Measurements from ENCODE around the gene TOP2A. TPM values are rescaled to one million over a fixed set of nuclear protein-coding genes. Genes with fewer than 3 reads are reported as not detected.
A peak's percentile ranks its signal among the peaks of the same experiment; 100 is the strongest.
"Not testable (repeated sequence)": the region's sequence is repeated elsewhere in the genome, so short reads cannot be mapped to it uniquely, and the experiment has no call there.

TOP2A gene
- total RNA-seq, 1 donor from 2014 or later, result 10.5 TPM

DNA sequence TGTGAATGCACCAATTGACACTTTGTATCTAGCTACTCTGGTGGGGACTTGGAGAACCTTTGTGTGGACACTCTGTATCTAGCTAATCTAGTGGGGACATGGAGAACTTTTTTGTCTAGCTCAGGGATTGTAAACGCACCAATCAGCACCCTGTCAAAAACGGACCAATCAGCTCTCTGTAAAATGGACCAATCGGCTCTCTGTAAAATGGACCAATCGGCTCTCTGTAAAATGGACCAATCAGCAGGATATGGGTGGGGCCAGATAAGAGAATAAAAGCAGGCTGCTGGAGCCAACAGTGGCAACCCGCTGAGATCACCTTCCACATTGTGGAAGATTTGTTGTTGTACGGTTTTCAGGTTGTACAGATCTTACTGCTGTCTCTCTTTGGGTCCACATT, 41.2 kb downstream of the TOP2A start:
- DNase-seq (ENCODE audit: low read depth in 2 of 2), result not testable (repeated sequence)

GRCh38 chr17:40375786-40376185, 41.9 kb downstream of the TOP2A start:
- not testable (repeated sequence) for DNase-seq (ENCODE audit: low read depth in 2 of 2)

- no peak for DNase-seq (ENCODE audit: low read depth in 2 of 2)
Observed at GRCh38 chr17:40374821-40375498, 42.7 kb downstream of the TOP2A start.

GRCh38 chr17:40373999-40374398, 43.7 kb downstream of the TOP2A start:
- DNase-seq (ENCODE audit: low read depth in 2 of 2), result no peak

DNA sequence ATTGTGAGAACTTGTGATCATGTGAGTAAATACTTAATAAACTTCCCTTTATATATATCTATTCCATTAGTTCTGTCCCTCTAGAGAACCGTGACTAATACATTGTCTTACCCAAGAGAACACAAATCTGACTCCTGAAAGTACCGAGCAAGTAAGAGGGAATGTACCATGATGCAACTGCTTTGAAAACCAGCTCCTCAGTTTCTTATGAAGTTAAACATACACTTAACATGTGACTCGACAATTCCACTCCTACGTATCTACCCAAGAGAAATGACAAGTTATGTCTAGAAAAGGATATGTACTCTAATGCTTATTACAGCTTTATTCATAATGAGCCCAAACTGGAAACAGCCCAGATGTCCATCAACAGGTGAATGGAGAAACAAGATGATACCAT, 44.4 kb downstream of the TOP2A start:
- no peak for DNase-seq (ENCODE audit: low read depth in 2 of 2)

DNA sequence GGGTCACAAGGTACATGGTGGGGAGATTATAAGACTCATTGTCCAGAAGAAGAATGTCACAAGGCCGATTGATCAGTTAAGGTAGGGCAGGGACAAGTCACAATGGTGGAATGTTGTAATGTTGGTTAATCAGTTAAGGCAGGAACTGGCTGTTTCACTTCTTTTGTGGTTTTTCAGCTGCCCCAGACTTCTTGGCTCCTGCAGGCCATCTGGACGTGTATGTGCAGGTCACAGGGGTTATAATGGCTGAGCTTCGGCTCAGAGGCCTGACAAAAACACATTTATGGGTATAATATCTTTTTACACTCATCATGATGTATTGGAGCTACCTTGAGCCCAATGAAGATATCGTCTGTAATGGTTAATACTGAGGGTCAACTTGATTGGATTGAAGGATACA, 45.1 kb downstream of the TOP2A start:
- not testable (repeated sequence) for DNase-seq (ENCODE audit: low read depth in 2 of 2)

DNA sequence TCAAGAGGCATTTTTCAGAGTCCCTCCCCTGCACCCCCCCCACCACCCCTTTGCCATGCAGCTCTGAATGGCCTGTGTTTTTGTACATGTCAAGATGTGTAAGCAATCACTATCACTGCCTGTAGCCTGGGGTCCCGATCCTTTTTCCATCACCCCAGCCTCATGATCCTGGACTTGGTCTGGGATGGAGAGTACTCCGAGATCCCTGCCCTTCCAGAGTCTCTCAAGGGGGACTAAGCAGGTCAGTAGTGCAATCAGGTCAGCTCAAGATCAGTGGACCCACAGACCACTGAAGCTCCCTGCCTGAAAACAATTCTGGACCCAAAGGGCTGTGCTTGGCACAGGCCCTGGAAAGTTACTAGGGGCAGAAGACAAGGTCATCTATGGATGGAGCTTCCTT, 45.7 kb downstream of the TOP2A start:
- DNase-seq (ENCODE audit: low read depth in 2 of 2), result no peak

- DNase-seq (ENCODE audit: low read depth in 2 of 2), result no peak
Observed at GRCh38 chr17:40371261-40371929, 46.3 kb downstream of the TOP2A start.

DNA sequence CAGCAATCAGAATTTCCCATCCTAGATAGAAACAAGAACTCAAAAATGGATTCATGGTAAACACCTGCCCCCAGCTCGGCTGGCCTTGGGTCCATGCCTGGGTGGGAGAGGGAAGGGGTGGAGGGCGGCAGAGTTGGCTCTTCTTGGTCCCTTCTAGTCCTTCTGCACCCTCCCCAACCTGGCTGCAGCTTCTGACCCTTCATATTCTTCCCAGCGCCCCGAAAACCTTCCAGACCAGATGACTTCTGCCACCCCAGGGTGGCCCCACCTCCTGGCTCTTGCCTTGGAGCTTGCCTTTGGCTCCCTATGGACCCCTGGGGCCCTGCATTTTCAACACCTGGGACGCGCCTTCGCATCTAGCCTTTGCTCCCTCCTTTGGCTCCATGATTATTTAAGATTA, 47.8 kb downstream of the TOP2A start:
- DNase-seq (ENCODE audit: low read depth in 2 of 2), result no peak

GRCh38 chr17:40367728-40368127, 50.0 kb downstream of the TOP2A start:
- DNase-seq (ENCODE audit: low read depth in 2 of 2), result not testable (repeated sequence)

DNA sequence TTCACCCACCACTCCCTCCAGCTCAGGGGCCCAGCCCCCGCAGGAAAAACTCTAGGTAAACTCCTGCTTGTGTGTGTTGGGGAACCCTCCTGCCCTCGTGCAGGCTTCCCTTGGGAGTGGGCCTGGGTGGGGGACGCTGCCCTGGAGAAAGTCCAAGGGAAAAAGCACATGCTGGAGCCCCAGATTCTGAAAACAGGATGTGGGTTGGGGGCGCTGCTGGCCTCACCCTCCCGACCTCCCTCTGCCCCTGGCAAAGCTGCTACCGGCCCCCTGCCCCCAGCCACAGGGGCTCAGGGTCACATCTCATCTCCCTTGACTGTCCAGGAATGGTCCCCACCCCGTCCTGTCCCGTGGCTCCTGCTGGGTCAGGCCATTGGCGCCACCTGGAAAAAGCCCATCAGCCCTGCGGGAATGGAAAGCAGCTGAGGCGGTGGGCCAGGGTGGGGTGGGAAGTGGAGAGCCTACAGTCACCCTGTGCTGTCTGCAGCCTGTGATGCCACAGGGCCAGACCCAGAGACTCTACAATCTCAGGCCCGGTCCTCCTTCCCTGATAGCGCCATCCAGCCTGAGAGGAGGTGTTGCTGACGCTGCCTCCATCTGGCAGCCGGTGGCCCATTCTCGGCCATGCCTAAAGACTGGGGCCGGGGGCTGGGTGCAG, 50.7 kb downstream of the TOP2A start:
- DNase-seq (ENCODE audit: low read depth in 2 of 2), result no peak

DNA sequence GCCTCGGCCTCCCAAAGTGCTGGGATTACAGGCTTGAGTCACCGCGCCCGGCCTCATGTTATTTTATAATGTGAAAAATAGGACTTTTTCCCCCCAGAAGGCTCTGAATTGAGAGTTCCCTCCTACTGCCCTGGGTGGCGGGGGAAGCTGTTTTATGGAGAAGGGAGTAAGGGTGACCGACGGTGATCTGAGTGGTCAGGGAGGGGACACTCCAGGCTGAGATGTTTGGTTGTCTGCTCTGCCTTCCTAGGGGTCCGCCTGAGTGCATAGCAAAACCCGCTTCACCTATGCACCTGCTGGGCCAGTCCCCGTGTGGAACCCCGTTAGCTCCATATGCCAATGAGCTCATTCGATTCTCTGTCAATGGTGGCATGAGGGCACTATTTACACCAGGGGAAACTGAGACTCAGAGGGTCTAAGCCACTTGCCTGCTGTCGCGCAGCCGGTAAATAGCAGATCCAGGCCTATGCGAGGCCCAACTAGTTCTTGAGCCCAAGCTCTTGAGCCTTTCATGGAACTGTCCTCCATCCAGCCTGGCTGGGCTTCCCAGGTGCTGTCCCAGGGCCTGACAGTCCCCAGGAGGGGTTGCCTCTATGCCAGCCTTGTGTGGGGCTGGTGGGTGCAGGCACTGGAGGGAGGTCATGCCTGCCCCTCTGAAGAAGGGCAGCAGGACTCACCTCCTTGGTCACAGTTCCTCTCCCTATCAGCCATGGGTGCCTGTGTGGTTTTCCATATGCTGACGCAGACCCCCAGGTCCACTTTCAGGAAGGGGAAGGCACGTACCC, 51.4 kb downstream of the TOP2A start:
- no peak for DNase-seq (ENCODE audit: low read depth in 2 of 2)

DNA sequence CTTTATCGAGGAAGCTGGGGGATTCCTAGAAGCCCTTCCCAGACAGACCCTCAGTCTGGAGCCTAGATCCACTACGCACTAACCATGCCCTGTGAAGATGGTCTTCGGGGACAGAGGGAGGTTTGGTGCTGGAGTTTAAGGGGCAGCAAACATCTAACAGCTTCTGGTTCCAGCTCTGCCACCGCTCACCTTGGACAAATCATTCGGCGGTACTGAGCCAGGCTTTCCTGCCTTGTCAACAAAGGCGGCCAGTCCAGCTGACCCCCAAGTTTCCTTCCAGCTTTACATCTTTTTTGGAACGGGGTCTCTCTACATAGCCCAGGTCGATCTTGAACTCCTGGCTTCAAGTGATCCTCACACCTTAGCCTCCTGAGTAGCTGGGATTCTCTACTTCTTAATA, 52.8 kb downstream of the TOP2A start:
- no peak for DNase-seq (ENCODE audit: low read depth in 2 of 2)

DNA sequence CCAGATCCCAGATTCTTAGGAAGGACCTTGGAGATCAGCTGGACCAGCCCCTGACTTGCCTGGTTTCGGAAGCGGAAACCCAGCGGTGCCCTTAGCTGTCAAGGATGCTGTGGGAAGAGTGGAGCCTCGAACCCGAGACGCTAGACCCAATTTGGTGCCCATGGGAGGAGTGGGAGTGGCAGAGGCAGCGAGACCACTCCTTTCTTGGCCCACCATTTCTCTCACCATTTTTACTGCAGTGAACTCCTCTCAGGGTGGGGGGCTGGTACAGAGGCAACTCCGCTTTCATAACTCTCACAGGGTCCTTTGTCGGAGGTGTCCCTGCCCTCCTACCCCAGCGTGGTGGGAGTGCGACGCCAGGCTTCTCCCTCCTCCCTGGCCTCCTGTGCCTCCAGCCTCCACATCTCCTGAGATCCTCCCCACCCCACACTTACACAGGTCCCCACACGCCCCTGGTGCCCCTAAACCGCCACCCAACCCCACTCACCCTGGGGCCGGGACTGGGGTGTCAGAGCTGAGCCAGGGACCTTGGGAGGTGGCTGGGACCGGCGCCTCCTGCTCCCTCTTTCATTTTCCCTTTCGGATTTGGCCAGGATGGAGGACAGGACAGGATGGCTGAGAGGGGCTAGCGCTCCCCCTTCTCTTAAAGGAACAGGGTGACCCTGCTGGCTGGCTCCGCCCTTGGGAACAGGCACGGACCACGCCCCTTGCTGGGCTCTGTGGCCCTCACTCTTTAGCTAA, 53.4 kb downstream of the TOP2A start, which contains the start of gene GJD3:
Gene GJD3 (minus strand): TSS at position 617 of the 741 bp plus-strand sequence. CDS start 922 bp downstream, outside the sequence.
- DNase-seq (ENCODE audit: low read depth in 2 of 2), result peak in 1 of 2 donors; percentile 44

GRCh38 chr17:40363111-40363827, 54.4 kb downstream of the TOP2A start:
- peak; percentile 56 to 80 for DNase-seq (ENCODE audit: low read depth in 2 of 2)

DNA sequence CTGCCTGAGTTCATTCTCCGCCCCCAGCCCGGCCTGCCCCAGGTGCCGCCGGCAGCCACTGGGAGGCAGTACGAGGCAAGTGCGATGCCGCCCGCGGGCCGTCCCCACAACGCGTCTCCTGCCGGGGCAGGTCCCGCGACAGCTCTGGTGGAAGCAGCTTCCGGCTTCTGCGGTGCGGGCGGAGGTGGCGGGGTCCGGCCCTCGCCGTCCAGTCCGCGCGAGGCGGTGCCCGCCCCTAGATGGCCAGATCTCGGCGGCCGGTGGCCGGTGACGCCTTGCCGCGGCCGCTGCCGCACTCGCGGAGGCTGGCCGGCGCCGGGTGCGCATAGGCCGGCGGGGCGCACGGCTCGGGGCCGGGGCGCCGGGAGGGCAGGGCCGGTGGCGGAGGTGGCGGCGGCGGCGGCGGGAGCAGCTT, 55.0 kb downstream of the TOP2A start:
- peak; percentile 86 to 92 for DNase-seq (ENCODE audit: low read depth in 2 of 2)

DNA sequence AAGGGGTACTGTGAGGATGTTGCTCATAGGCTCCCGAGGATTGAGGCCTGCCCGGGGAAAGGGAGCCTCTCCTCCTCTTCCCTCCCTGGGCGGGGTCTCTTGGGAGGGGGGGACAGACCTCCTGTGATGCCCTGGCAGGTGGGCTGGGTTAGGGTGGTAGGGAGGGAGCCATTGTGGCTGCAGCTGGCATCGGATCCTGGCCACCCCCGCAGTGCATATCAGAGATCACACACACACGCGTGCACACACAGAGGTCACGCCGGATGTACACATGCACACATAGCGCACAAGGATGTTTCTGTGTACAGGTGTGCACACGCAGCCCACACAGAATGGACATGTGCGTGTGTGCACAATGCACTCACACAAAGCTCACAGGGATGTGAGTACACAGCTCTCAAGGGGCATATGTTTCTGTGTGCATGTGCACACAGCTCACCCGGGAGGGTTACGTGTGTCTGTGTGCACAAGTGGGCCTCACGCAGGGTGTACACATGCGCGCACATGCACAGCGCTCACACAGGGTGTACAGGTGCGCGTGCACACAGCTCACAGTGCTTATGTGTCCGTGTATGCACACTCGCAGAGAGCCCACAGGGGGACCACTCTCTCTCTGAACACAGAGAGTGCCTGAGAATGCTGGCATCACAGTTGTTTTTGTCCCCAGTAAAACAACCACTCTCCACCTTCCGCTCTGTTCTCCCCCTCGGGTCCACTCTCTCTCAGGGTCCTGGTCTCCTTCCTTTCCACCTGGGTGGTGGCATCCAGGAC, 55.6 kb downstream of the TOP2A start:
- no peak for DNase-seq (ENCODE audit: low read depth in 2 of 2)

GRCh38 chr17:40361063-40361924, 56.4 kb downstream of the TOP2A start:
- DNase-seq (ENCODE audit: low read depth in 2 of 2), result no peak

DNA sequence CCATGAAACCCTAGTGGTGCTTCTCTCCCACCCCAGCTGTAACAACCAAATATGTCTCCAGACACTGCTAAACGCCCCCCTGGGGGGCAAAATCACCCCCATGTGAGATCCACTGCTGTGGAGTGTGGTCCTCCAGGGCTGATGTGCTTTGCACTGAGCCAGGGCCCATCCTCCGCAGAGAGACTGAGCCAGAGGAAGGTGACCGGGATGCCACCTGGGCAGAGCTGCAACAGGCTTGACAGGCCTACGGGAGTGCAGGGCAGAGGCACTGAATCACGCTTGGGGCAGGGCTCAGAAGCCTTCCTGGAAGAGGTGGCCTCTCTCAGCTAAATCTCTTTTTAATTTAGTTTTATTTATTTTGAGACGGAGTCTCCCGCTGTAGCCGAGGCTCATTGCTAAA, 57.6 kb downstream of the TOP2A start:
- DNase-seq (ENCODE audit: low read depth in 2 of 2), result no peak

Measured in lung microvascular endothelial cell (primary cell).